GM12892 (cell line): ENCODE measurements around the gene KLHL8.

Experiments used
- DNase-seq: peaks from one replicate; pipeline ENCODE4 v3.0.0; 2011; ENCODE audit not compliant: insufficient read length
- FAIRE-seq: peaks from 2 replicates; lab custom pipeline; 2011; peaks lifted over from hg19 to GRCh38; lab: Jason Lieb, UNC
- POLR2A ChIP-seq: IDR thresholded peaks from 2 replicates; pipeline ENCODE4 v1.6.1; 2011; ENCODE audit warnings: low read depth, low read length, control low read depth
- POLR2AphosphoS5 ChIP-seq: IDR thresholded peaks from 2 replicates; pipeline ENCODE4 v1.6.1; 2011; ENCODE audit warnings: low read depth, low read length, control low read depth
- TAF1 ChIP-seq: IDR thresholded peaks from 2 replicates; pipeline ENCODE4 v1.6.1; 2011; ENCODE audit warnings: low read depth, mild to moderate bottlenecking, control low read depth, low read length, borderline replicate concordance

Gene KLHL8

GRCh38 chr4:87117051-87117731, 103.2 kb downstream of the KLHL8 start:
- no peak for DNase-seq
- FAIRE-seq = no peak
- TF ChIP-seq POLR2AphosphoS5 = no peak
- no peak for TF ChIP-seq TAF1
- TF ChIP-seq POLR2A = no peak

GRCh38 chr4:87116231-87116630, 104.2 kb downstream of the KLHL8 start:
- DNase-seq (no peak), FAIRE-seq (no peak)
- no peak for TF ChIP-seq POLR2A
- no peak for TF ChIP-seq TAF1
- TF ChIP-seq POLR2AphosphoS5 = no peak

GRCh38 chr4:87114245-87115062, 106.0 kb downstream of the KLHL8 start:
- TF ChIP-seq POLR2A = no peak
- no peak for TF ChIP-seq POLR2AphosphoS5
- TF ChIP-seq TAF1 = no peak
- no peak for DNase-seq
- FAIRE-seq = no peak

- FAIRE-seq (no peak), DNase-seq (no peak)
- TF ChIP-seq POLR2A = no peak
Observed at GRCh38 chr4:87112063-87112462, 108.4 kb downstream of the KLHL8 start.
